Aortic smooth muscle cell (primary cell): ENCODE results near the gene HBM. TPM values are rescaled to one million over a fixed set of nuclear protein-coding genes. Genes with fewer than 3 reads are reported as not detected.

ENCODE experiments used
- total RNA-seq: library from RNA; depleted of rRNA; stranded (reverse); fragments of >200 nt; gene quantifications from 2 replicates; pipeline ENCODE4 v1.2.3, GENCODE V29; 2014

The HBM gene, protein sequence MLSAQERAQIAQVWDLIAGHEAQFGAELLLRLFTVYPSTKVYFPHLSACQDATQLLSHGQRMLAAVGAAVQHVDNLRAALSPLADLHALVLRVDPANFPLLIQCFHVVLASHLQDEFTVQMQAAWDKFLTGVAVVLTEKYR
- not detected in 2 replicates for total RNA-seq

DNA sequence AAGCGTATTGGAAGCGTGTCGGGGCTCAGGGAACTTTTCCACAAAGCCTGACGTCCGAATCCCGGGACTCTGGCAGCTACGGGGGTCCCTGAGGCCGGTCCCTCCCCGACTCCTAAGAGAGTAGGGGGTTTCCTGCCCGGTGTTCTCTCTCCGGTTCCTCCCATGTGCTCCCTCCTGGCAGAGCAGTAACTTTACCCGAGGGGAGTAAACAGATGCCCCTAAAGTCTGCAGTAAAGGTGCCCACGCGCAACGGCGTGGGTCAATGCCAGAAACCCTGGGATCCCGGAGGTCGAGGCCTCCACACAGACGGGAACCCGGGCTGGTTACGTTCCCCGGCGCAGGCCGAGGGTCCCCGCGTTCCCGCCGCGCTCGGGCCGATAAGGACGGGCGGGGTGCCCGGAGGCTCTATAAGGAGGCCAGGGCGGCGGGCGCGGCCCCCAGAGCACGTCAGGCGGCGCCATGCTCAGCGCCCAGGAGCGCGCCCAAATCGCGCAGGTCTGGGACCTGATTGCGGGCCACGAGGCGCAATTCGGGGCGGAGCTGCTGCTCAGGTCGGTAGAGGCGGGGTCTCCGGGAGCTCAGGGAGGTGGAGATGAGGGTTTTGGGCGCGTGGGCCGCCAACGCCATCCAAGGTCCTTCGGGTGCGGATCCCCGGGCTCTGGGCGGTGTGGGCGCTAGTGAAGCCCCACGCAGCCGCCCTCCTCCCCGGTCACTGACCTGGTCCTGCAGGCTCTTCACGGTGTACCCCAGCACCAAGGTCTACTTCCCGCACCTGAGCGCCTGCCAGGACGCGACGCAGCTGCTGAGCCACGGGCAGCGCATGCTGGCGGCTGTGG, at the start of gene HBM:
TSS of gene HBM (plus strand) at position 440 of the 836 bp plus-strand sequence. CDS start at position 460, 20 bp downstream.

DNA sequence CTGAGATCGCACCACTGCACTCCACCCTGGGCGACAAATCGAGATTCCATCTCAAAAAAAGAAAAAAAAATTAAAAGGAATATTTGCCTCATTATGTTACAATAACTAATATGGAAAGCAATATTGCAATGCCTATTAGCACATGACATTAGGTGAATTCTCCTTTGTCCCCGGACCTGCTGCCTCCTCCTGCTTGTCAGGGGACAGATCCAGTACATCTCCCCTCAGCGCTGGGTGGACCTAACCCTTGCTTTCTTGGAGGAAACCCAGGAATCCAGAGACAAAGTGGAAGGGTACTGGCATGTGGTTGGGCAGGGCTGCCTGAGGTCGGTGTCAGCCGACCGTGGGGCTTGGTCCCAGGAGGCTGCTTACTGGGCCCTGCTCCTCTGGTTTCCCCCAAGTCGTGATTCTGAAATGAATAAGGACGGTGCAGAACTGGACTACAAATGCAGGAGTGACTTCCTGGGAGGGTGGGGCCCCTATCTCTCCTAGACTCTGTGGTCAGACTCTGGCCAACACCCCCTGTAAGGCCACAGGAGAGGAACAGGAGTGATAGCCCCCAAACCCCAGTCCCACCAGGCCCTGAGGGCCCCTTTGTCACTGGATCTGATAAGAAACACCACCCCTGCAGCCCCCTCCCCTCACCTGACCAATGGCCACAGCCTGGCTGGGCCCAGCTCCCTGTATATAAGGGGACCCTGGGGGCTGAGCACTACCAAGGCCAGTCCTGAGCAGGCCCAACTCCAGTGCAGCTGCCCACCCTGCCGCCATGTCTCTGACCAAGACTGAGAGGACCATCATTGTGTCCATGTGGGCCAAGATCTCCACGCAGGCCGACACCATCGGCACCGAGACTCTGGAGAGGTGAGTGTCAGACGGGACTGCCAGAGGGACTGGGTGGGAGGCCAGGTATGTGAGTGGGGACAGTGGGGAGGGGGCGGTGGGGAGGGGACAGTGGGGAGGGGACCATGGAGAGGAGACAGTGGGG, 13.3 kb upstream of the HBM start, which contains the start of gene HBZ:
TSS of gene HBZ (plus strand) at position 504 of the 988 bp plus-strand sequence. CDS start at position 770, 266 bp downstream.

DNA sequence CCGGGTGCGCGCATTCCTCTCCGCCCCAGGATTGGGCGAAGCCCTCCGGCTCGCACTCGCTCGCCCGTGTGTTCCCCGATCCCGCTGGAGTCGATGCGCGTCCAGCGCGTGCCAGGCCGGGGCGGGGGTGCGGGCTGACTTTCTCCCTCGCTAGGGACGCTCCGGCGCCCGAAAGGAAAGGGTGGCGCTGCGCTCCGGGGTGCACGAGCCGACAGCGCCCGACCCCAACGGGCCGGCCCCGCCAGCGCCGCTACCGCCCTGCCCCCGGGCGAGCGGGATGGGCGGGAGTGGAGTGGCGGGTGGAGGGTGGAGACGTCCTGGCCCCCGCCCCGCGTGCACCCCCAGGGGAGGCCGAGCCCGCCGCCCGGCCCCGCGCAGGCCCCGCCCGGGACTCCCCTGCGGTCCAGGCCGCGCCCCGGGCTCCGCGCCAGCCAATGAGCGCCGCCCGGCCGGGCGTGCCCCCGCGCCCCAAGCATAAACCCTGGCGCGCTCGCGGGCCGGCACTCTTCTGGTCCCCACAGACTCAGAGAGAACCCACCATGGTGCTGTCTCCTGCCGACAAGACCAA, 6.7 kb downstream of the HBM start, which contains the start of gene HBA2:
TSS of gene HBA2 (plus strand) at position 503 of the 568 bp plus-strand sequence. CDS start at position 540, 37 bp downstream.

DNA sequence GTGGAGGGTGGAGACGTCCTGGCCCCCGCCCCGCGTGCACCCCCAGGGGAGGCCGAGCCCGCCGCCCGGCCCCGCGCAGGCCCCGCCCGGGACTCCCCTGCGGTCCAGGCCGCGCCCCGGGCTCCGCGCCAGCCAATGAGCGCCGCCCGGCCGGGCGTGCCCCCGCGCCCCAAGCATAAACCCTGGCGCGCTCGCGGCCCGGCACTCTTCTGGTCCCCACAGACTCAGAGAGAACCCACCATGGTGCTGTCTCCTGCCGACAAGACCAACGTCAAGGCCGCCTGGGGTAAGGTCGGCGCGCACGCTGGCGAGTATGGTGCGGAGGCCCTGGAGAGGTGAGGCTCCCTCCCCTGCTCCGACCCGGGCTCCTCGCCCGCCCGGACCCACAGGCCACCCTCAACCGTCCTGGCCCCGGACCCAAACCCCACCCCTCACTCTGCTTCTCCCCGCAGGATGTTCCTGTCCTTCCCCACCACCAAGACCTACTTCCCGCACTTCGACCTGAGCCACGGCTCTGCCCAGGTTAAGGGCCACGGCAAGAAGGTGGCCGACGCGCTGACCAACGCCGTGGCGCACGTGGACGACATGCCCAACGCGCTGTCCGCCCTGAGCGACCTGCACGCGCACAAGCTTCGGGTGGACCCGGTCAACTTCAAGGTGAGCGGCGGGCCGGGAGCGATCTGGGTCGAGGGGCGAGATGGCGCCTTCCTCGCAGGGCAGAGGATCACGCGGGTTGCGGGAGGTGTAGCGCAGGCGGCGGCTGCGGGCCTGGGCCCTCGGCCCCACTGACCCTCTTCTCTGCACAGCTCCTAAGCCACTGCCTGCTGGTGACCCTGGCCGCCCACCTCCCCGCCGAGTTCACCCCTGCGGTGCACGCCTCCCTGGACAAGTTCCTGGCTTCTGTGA, 11.0 kb downstream of the HBM start, which contains the start of gene HBA1:
TSS of gene HBA1 (plus strand) at position 204 of the 906 bp plus-strand sequence. CDS start at position 241, 37 bp downstream.

DNA sequence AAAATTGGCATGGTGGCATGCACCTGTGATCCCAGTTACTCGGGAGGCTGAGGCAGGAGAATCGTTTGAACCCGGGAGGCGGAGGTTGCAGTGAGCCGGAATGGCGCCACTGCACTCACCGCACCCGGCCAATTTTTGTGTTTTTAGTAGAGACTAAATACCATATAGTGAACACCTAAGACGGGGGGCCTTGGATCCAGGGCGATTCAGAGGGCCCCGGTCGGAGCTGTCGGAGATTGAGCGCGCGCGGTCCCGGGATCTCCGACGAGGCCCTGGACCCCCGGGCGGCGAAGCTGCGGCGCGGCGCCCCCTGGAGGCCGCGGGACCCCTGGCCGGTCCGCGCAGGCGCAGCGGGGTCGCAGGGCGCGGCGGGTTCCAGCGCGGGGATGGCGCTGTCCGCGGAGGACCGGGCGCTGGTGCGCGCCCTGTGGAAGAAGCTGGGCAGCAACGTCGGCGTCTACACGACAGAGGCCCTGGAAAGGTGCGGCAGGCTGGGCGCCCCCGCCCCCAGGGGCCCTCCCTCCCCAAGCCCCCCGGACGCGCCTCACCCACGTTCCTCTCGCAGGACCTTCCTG, 14.4 kb downstream of the HBM start, which contains the start of gene HBQ1:
TSS of gene HBQ1 (plus strand) at position 359 of the 575 bp plus-strand sequence. CDS start at position 387, 28 bp downstream.

Other genes starting within 250 kb of the HBM start
- 3.9 and 6.9 TPM in 2 replicates for gene POLR3K, start 112.4 kb upstream of the HBM start, total RNA-seq
- 21.2 and 26.8 TPM in 2 replicates for gene SNRNP25, start 112.2 kb upstream of the HBM start, total RNA-seq
- 112 and 122 TPM in 2 replicates for gene RHBDF1, start 93.3 kb upstream of the HBM start, total RNA-seq
- 196 and 229 TPM in 2 replicates for gene MPG, start 87.8 kb upstream of the HBM start, total RNA-seq
- gene NPRL3, start 27.3 kb upstream of the HBM start, total RNA-seq = 7.1 and 9.0 TPM in 2 replicates
- gene HBZ, start 13.3 kb upstream of the HBM start, total RNA-seq = not detected in 2 replicates
- not detected in 2 replicates for gene HBA2, start 6.9 kb downstream of the HBM start, total RNA-seq
- not detected in 2 replicates for gene HBA1, start 10.7 kb downstream of the HBM start, total RNA-seq
- not detected in 2 replicates for gene HBQ1, start 14.5 kb downstream of the HBM start, total RNA-seq
- gene LUC7L, start 63.5 kb downstream of the HBM start, total RNA-seq = 31.3 and 31.8 TPM in 2 replicates
- 49.4 and 63.2 TPM in 2 replicates for gene FAM234A, start 68.8 kb downstream of the HBM start, total RNA-seq
- 2.7 and 5.0 TPM in 2 replicates for gene RGS11, start 110.0 kb downstream of the HBM start, total RNA-seq
- gene ARHGDIG, start 114.6 kb downstream of the HBM start, total RNA-seq = 0.37 and 0.66 TPM in 2 replicates
- 0.79 and 0.93 TPM in 2 replicates for gene PDIA2, start 117.2 kb downstream of the HBM start, total RNA-seq
- 14.4 and 16.9 TPM in 2 replicates for gene AXIN1, start 186.7 kb downstream of the HBM start, total RNA-seq
- 79.5 and 91.3 TPM in 2 replicates for gene MRPL28, start 204.6 kb downstream of the HBM start, total RNA-seq
- gene PGAP6, start 216.0 kb downstream of the HBM start, total RNA-seq = 77.7 and 108 TPM in 2 replicates
- gene NME4, start 231.2 kb downstream of the HBM start, total RNA-seq = 61.1 and 67.6 TPM in 2 replicates
- 8.5 and 10.4 TPM in 2 replicates for gene DECR2, start 235.9 kb downstream of the HBM start, total RNA-seq